Measurements from ENCODE around the gene CPNE7.

- TF ChIP-seq POLR2A (IDR thresholded peaks at IDR 0.05) (no peak), CTCF (IDR thresholded peaks at IDR 0.05) (no peak)
Measured at GRCh38 chr16:89615596-89616090, 40.1 kb downstream of the CPNE7 start.

Measured in lower leg skin (tissue), 3 donors.